NCI-H82 (cell line): ENCODE data around the gene SRC.

Source experiments
- DNase-seq: peaks from one replicate; lab custom pipeline; 2025; lab: John Stamatoyannopoulos, UW

The SRC gene

DNA sequence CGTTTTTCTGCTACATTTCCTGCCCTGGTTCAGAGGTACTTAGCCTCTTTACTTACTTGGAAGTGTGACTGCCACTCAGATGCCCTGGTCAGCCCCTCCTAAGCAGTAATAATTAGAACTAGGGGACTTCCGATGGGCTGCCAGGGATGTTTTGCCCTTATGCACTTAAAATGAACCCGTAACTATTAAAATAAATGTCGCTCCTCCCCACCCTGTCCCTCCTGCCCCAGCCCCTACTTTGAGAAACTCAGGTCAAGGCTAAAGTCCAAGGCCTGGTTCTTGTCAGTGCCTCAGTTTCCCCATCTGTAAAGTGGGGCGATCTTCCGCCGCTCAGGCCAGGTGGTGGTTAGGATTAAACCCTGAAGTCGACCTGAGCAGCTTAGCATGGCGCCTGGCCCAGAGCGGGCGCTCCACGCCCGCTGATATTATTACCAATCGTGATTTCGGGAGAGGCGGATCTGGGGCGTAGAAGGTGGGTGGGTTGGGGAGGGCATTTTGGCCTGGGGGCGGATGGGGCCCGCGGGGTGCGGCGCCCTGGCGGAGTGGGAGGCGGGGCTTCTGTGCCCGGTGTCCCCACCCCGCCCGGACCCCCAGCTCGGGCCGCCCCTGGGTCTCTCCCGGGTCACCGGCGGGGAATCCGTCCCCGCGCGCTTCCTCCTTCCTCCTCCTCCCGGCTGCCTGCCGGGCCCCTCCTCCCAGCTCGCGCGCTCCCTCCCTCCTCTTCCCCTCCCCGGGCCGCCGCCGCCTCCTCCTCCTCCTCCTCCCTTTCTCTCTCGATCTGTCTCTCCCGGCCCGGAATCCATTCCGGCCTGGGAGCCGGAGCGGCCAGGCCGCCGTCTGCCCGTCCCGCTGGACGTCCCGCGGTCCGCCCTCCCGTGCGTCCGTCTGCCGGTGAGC, at the start of gene SRC:
Gene SRC, plus strand, starts transcription at position 802 of the 897 bp plus-strand sequence. CDS start 38,014 bp downstream, outside the sequence.
- peak; percentile 85 for DNase-seq

DNA sequence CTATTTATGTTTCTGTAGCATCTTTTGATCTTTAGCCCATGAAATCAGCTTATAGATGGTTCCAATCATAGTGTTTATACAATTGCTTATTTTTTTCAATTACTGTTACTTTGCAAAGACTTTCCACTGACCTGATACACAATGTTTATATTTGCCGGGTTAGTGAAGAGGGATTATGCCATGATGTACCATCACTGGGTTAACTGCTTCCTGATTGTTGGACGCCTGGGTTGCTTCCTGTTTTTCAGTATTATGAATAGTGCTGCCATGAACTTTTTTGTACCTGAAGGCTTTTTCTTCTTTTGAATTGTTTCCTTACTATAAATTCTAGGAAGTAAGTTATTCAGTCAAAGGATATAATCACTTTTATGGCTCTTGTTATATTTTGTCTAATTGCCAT, 49.6 kb upstream of the SRC start:
- no peak for DNase-seq

DNA sequence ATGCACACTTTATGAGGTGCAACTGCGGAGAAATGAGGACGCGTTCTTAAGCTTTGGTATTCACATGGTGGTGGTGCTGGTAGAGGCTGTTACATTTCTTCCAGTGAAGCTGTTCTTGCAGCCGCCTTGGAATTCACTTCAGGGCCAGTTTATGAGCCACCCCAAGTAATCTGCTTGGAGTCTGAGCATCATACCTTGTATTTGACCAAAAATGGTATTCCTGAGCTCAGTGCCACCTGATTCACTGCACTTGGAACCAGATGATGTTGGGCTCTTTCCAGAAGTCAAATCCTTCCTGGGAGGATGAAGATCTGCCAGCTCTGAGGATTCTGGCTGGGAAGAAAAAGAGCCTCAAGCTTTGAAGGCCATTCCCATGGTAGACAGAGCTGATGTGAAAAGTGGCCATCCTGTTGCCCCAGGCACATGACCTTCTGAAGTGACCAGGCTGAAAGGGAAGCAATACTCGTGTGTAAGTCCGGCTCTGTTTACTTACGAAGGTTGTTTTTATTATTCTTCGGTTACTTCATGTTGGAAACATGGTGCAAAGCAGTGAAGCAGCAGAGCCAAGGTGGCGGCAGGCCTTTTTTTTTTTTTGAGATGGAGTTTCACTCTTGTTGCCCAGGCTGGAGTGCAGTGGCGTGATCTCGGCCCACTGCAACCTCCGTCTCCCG, 48.7 kb upstream of the SRC start:
- no peak for DNase-seq

DNA sequence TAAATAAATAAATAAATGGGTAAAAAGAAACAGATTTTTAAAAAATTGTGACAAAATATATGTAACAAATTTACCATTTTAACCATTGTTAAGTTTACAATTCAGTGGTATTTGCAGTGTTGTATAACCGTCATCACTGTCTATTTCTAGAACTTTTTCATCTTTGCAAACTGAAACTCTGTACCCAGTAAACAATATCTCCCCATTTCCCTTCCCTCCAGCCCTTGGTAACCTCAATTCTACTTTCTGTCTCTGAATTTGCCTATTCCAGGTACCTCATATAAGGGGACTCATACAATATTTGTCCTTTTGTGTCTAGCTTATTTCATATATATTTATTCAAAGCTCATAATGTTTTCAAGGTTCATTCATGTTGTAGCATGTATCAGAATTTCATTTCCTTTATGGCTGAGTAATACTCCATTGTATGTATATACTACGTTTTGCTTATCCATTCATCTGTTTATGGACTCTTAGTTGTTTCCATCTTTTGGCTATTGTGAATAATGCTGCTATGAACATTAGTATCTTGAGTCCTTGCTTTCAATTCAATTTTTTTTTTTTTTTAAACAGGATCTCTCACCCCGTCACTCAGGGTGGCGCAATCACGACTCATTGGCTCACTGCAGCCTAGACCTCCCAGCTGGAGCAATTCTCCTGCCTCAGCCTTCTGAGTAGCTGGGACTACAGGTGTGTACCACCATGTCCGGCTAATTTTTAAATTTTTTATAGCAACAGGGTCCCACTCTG, 47.6 kb upstream of the SRC start:
- no peak for DNase-seq

DNA sequence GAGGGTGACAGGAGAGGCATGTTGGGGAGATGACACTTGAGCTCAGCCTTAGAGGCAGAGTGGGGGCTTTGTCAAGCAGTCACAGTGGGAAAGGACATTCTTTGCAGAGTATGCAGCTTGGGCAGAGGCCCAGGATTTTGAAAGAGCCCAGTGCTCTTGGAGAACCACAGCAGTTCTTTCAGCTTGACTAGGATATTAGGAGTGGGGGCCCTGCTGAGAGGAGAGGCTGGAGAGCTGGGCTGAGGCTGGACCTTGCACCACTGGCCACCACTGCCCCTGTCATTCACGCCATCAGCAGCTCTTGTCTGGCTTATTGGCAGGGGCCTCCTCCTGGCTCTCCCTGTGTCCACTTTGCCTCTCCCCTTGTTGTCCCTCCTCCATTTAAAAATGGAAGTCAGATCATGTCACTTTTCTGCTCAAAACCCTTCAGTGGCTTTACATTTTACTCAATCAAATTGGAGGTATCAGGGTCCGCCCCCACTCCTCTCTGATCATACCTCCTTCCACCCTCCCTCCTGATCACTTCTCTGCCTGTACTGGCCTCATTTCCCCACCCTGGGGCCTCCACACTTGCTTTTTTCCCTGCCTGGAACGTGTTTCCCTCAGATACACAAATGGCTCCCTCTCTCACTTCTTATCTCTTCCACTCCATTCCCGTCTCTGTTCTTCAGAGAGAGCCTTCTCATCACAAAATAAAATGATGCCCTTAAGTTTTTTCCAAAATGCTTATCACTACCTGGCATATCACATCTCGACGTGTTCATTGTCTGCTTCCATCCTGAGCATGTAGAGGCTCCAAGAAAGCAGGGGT, 46.0 kb upstream of the SRC start:
- DNase-seq: no peak

DNA sequence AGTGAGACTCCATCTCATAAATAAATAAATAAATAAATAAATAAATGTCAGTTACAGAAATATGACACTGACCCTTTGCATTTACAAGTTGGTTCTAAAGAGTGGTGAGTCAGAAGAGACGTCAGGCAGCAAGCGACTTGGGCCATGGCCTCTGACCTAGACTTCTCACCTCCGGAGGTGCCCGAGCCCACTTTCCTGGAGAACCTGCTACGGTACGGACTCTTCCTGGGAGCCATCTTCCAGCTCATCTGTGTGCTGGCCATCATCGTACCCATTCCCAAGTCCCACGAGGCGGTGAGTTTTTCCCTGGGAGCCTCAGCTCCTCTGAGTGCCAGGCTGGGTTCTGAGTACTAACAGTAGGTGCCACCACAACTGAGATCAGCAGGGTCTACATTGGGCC, 44.8 kb upstream of the SRC start:
- no peak for DNase-seq

DNA sequence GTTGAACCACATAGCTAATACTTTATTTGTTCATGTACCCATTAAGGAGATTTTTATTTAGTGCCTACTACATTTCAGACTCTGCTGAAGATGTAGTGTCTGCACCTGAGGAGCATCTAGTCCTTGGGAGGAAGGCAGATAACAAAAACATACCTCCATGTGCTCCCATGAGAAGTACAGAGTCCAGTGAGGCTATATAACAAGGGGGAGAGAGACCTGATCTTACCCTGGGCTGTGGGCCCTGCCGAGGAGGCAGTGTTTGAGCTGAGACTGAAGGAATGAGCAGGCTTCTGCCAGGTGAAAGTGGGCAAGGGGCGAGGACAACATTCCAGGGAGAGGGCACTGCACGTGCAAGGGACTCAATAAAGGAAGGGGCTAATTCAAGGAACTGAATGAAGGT, 44.4 kb upstream of the SRC start:
- DNase-seq: no peak

DNA sequence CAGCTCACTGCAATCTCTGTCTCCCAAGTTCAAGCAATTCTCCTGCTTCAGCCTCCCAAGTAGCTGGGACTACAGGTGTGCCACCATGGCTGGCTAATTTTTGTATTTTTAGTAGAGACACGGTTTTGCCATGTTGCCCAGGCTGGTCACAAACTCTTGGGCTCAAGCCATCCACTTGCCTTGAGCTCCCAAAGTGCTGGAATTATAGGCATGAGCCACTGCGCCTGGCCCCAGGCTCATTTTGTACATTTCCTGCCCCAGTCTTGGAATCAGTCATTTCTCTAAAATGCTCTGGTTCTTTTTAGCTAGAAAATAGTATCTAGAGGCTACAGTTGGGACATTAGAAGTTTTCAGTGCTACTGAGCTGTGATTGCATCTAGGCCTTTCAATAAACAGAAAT, 43.0 kb upstream of the SRC start:
- no peak for DNase-seq

DNA sequence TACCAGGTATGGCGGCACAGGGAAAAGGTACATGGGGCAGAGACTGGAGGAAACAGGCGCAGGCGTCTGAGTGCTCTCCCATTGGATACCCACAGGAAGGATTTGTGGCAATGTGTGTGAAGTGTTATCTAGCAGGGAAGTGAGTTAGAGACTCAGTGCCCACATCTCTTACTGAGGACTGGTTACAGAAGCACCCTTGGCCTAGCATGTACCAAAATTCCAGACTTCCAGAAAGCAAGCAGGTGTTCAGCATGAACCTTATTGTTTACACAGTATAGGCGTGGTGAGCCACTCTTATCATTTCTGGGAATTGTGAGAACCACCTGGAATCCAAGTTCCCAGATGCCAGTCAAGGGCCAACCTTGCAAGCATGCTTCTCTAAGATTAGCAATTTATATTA, 42.3 kb upstream of the SRC start:
- no peak for DNase-seq

DNA sequence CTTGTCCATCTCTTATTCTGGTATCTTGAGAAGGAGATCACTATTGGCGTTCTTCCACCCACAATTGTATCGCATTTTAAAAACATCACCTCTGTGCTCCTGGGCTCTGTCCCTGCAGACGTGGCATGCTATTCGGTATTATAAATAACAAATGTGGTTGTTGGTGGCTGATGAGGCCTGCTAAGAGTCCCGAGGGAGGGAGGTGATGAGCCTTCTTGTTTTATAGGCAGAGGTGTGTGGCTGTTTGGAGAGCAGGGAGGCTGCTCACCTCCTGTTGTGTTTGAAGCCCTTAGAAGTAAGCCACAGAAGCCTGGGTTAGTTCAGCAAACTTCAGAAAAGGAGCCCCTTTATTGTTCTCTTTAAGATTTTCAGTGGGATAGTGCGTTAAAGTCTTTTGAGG, 40.9 kb upstream of the SRC start:
- no peak for DNase-seq

DNA sequence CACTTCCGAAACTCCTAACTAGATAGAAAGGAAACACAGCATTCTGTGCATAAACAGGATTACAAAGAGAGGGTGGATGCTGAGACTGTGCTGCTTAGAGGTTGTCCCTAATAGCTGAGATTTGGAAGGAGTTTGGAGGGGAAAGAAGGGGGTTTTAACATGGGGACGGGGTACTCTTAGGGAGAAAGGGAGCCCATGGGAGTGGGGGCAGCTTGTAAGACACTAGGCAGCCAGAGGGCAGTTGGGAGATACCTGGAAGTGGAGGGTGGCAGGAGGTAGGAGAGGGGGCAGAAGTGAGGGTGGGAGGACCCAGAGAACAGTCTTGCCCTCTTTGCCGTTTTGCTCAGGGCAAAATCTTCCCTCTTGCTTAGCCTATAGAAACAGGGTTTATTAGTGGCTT, 40.1 kb upstream of the SRC start:
- DNase-seq: no peak

DNA sequence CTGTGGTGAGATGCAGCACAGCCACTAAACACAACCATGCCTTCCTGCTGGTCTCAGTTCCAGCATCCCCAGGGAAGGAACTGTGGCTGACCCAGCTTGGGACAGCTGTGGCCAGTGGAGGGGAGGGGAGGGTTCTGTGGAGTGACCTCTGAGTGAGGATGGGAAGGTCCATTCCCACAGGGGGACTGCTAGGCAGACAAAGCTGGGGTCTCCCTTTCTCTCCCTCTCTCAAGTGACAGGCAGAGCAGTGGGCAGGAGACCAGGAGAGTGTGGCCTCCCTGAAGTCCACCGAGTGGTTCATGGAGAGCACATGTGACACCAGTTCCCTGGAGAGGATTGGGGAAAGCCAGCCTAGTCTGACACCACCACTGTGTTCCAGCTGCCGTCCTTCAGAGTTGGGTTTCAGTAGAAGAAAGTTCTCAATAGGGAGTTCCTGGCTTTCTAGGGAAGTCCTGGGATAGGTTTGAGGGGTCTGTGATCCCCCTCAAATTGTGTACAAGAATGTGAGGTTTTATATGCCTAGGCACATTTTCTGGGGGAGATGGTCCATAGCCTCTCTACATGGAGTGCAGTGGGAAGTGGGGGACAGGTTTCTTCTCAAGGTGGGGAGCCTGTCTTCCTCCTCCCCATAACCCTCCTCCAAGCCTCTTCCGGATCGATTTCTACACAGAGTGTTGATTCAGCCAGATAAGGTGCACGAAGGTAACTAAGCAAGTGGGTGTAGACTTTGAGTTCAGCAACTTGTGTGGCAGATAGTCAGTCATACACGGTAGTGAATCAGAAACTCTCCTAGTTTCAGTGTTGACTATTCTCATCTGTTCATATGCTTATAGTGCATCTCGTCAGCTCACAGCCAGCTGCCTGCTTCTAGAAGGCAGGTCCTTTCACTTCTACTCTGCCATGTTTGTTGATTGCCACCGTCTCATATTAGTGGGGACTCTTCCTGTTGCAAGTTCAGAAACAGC, 37.6 kb upstream of the SRC start:
- no peak for DNase-seq

DNA sequence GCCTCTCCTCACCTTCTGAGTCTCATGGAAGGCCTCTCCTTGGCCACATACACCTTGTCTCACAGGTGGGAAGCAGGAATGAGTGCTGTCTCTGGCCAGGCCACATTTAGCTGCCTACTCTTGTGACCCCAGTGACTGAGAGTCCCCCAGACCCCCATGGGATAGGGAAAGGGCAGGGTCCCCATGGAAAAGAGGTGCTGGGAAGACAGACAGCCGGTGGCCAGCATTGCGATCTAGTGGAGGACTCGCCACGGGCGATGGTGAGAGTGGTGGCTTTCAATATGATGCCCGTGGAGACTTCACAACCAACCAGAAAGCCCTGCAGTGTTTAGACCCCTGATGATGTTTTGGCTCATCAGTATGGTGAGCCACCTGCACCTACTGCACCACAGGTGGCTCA, 36.6 kb upstream of the SRC start:
- DNase-seq: no peak

DNA sequence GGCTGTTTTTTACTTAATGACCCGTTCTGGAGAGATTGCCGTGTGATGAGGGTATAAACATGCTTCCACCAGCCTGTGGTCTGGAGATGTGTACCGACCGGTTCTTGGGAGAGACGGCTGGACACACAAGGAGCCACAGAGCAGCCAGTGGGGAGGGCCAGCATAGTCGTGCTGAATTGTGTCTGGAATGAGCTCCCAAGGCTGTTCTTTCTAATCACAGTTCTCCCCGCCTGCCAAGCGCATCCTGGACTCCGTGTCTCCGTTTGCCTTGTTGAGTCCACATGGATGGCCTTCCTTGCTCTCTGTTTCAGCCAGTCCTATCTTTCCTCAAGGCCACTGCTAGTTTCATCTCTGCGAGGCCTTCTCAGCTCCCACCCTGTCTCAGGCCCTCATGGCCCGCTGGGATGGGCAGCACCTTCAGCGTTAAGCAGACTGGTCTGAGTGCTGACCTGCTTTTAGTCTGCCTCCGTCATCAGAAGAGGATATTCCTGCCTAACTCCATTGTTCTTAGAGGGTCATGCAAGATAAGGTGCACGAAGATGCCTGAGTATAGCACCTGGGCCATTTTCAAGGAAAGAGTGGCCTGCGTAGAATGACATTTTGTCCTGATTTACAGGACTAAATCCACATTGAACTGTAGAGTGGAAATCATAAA, 35.9 kb upstream of the SRC start:
- no peak for DNase-seq

DNA sequence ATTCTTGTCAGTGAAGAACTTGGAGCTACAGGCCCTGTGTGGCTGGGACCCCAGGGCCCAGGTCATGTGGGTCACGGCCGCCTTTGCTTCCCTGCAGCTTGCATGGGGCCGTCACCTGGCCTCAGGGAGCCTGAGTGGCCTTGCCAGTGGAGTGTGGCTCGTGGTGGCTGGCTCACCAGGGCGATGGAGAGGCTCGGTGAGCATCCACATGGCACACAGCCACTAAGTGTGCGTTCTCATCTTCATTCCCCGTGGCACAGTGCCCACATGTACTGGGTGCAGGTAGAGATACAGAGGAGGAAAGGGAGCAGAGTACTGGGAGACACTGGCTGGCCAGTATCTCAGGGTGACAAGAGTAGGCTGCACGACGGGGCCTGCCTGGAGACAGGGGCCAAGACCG, 35.0 kb upstream of the SRC start:
- DNase-seq: no peak

DNA sequence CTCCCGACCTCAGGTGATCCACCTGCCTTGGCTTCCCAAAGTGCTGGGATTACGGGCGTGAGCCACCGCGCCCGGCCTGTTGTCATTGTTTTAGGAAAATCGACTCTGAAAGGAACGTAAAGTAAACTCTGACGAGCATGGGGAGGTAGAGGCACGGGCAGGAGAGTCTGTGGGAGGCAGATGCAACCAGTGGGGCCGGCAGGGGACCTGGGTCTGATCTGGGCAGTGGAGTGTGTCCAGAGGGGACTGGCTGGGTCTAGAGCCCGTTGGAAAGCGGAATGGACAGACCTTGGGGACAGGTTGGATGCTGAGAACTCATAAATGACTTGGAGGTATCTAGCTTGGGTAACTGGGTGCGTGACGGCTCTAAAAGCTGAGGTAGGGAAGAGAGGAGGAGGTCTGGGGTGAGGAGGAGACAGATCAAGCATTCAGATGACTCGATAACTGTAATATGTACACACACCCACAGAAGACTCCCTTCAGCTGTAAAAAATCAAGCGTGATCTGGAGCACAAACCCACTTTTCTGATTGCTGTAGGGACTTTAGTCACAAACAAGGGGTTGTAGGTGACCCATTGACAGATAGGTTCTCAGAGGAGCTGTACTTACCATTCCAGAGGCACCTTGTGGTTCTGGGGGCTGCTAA, 34.1 kb upstream of the SRC start:
- no peak for DNase-seq

DNA sequence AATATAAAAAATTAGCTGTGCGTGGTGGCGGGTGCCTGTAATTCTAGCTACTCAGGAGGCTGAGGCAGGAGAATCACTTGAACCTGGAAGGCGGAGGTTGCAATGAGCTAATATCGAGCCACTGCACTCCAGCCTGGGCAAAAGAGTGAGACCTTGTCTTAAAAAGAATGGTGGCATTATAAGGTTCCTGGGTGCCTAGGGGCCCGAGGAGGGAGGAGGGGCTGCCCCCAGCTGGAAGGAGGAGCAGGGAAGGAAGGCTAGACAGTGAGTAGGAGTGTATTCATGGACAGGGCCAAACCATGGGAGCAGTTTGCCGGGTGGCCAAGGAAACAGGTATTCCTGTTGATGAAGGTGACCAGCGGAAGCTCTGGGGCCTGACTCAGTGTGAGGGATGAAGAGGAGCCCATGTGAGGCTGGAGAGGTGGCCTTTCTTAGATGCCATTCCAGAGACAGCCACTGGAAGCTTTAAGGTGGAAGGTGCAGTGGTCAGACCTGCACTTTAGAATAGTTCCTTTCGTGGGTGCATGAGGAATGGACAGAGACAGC, 32.3 kb upstream of the SRC start:
- DNase-seq: no peak

DNA sequence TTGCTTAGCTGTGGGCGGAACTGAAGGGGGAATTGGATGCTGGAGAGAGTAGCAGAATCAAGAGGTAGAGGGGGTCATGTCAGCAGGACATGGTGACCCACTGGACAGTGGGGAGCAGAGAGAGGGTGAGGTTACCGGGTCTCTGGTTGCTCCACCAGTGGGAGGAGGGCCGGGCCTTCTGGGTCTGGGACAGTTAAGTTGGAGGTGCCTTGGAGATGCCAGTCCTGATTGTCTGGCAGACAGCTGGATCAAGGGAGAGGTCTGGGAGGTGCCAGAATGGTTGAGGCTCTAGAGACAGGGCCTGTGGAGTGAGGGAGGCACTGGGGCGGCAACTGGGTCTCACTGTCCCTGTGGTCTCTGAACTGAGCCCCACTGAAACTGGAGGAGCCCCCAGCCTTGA, 31.8 kb upstream of the SRC start:
- DNase-seq: no peak

DNA sequence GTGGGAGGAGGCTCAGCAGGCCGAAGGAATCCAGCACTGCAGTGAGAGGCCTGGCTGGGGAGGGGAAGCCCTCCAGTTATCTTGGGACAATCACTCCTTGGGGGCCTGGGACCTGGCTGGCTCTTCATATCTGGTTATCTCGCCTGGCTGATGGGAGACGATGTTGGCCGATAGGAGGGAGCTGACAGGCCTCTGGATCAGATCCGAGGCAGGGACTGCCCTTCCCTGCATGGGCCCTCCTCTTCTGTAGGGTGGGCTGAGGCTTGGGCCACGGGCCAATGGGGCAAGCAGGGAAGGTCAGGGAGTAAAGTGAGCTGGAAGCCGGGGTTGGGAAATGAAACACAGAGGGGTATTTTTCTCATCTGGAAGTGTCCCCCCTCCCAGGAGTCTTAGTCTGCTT, 31.3 kb upstream of the SRC start:
- DNase-seq: no peak
